Fibroblast of lung (primary cell): Measurements from ENCODE around the gene PLK3.

Experiments used
- EZH2 ChIP-seq: IDR thresholded peaks from 2 replicates; pipeline ENCODE4 v1.5.1; 2012; ENCODE audit warnings: low read length, control low read depth, mild to moderate bottlenecking; ENCODE audit errors: missing control alignments
- TF ChIP-seq, protein P1 (sequence below), 2 donors: IDR thresholded peaks in 1 of 2; conservative IDR thresholded peaks in 1 of 2; 1 replicate in 1 of 2; 2 replicates in 1 of 2; pipeline ENCODE4 v1.5.1; 2011 to 2012; ENCODE audit warnings: low read length in 2 of 2, control low read depth in 1 of 2, inconsistent platforms in 1 of 2, low read depth in 1 of 2, mild to moderate bottlenecking in 1 of 2

DNA sequence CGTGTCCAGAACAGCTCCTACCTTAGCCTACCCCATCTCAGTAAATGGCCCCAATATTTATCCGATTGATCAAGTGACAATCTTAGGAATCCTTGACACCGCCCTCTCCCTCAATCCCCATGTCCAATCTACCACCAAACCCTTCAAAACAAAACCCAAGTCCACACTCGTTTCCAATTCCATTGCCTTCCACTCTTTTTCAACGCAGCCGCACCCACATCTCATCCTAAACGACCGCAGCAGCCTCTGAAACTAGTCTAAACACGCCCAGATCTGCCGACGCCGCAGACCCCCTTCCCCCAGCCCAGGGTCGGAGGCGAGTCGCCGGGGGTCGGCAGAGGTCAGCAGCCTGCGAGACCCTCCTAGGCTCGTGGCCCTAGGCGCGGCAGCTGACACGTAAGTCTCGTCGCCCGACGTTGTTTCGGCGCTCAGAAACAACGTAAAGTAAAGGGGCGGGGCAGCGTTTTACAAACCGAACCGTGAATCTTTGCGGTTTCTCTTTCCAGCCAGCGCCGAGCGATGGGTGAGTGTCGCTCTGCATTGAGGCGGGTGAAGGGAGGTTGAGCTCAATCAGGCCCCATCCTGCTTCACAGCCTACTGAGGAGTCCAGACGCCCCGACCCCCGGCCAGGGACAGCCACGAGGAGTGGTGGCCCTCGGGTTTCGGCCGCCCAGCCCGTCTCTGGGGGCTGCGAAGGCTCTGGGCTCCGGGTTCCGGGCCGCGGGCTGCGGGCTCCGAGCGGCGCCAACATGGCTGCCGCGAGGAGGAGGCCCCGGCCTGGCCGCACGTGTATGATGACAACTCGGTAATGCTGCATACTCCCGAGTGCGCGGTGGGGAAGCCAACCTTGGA lies 24.9 kb upstream of the PLK3 start, which contains the start of gene RPS8:
- TF ChIP-seq, protein P1, sequence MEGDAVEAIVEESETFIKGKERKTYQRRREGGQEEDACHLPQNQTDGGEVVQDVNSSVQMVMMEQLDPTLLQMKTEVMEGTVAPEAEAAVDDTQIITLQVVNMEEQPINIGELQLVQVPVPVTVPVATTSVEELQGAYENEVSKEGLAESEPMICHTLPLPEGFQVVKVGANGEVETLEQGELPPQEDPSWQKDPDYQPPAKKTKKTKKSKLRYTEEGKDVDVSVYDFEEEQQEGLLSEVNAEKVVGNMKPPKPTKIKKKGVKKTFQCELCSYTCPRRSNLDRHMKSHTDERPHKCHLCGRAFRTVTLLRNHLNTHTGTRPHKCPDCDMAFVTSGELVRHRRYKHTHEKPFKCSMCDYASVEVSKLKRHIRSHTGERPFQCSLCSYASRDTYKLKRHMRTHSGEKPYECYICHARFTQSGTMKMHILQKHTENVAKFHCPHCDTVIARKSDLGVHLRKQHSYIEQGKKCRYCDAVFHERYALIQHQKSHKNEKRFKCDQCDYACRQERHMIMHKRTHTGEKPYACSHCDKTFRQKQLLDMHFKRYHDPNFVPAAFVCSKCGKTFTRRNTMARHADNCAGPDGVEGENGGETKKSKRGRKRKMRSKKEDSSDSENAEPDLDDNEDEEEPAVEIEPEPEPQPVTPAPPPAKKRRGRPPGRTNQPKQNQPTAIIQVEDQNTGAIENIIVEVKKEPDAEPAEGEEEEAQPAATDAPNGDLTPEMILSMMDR (conservative IDR thresholded peaks at IDR 0.05 in 1 of 2, IDR thresholded peaks at IDR 0.05 in 1 of 2; ENCODE audit: low read depth in 1 of 2, low read length in 2 of 2): no peak
- TF ChIP-seq EZH2: no peak
